Activated CD4-positive, alpha-beta T cell treated with anti-CD3 and anti-CD28 coated beads for 24 hours (primary cell): ENCODE data around the gene IP6K3.

ENCODE experiments used
- DNase-seq, 2 donors: peaks; one replicate each; pipeline ENCODE4 v3.0.0-alpha.2; 2020; ENCODE audit warnings: low read depth in 2 of 2

Gene IP6K3

GRCh38 chr6:33673851-33674250 lies 72.9 kb downstream of the IP6K3 start:
- no peak for DNase-seq

GRCh38 chr6:33672808-33673207 lies 73.9 kb downstream of the IP6K3 start:
- no peak for DNase-seq

- no peak for DNase-seq
Observed at GRCh38 chr6:33671744-33672072, 75.0 kb downstream of the IP6K3 start.
